Measurements from ENCODE around the gene ARHGAP8. TPM values are rescaled to one million over a fixed set of nuclear protein-coding genes. Genes with fewer than 3 reads are reported as not detected.

ARHGAP8 gene
- polyA plus RNA-seq, 1 donor from 2014 or later: 3.0 TPM

GRCh38 chr22:44807232-44807631, 54.9 kb downstream of the ARHGAP8 start:
- H3K36me3 ChIP-seq (ENCODE audit: insufficient read depth, low read length): no peaks in the 10 kb centered on the region
- H4K20me1 ChIP-seq (ENCODE audit: insufficient read depth): no peaks in the 10 kb centered on the region
- H3K4me3 ChIP-seq (ENCODE audit: low read length): no peak overlapping the region
- H3K9ac ChIP-seq (ENCODE audit: low read length): no peak overlapping the region
- no peaks in the 10 kb centered on the region for H3K9me2 ChIP-seq (ENCODE audit: insufficient read depth, low read length)
- no peak for TF ChIP-seq TAF1 (IDR thresholded peaks at IDR 0.05; ENCODE audit: low read depth)
- no peak for TF ChIP-seq EP300 (conservative IDR thresholded peaks at IDR 0.05; ENCODE audit: poor library complexity, severe bottlenecking)
- TF ChIP-seq, protein P1, sequence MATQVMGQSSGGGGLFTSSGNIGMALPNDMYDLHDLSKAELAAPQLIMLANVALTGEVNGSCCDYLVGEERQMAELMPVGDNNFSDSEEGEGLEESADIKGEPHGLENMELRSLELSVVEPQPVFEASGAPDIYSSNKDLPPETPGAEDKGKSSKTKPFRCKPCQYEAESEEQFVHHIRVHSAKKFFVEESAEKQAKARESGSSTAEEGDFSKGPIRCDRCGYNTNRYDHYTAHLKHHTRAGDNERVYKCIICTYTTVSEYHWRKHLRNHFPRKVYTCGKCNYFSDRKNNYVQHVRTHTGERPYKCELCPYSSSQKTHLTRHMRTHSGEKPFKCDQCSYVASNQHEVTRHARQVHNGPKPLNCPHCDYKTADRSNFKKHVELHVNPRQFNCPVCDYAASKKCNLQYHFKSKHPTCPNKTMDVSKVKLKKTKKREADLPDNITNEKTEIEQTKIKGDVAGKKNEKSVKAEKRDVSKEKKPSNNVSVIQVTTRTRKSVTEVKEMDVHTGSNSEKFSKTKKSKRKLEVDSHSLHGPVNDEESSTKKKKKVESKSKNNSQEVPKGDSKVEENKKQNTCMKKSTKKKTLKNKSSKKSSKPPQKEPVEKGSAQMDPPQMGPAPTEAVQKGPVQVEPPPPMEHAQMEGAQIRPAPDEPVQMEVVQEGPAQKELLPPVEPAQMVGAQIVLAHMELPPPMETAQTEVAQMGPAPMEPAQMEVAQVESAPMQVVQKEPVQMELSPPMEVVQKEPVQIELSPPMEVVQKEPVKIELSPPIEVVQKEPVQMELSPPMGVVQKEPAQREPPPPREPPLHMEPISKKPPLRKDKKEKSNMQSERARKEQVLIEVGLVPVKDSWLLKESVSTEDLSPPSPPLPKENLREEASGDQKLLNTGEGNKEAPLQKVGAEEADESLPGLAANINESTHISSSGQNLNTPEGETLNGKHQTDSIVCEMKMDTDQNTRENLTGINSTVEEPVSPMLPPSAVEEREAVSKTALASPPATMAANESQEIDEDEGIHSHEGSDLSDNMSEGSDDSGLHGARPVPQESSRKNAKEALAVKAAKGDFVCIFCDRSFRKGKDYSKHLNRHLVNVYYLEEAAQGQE (IDR thresholded peaks at IDR 0.05; ENCODE audit: borderline replicate concordance): no peak
- no peak for TF ChIP-seq POLR2AphosphoS5 (IDR thresholded peaks at IDR 0.05)
- TF ChIP-seq MXI1 (conservative IDR thresholded peaks at IDR 0.05; ENCODE audit: poor library complexity, severe bottlenecking): no peak
- no peak for TF ChIP-seq EZH2 (IDR thresholded peaks at IDR 0.05; ENCODE audit: borderline replicate concordance, insufficient read depth, low read length, poor library complexity, severe bottlenecking)
- H2AFZ ChIP-seq (ENCODE audit: low read depth, low read length): no peak overlapping the region
- H3F3A ChIP-seq (ENCODE audit: insufficient read depth, low read length, poor library complexity, severe bottlenecking): no peaks in the 10 kb centered on the region
- H3K27ac ChIP-seq (ENCODE audit: low read length): no peak overlapping the region
- H3K4me2 ChIP-seq (ENCODE audit: low read length): no peak overlapping the region
- H3K9me3 ChIP-seq (ENCODE audit: low read length): no peaks in the 10 kb centered on the region
- H3K27me3 ChIP-seq (ENCODE audit: insufficient read depth, low read depth, low read length): no peaks in the 10 kb centered on the region
- no peaks in the 10 kb centered on the region for H3K79me2 ChIP-seq (replicated peaks; ENCODE audit: insufficient read depth, low read length)

DNA sequence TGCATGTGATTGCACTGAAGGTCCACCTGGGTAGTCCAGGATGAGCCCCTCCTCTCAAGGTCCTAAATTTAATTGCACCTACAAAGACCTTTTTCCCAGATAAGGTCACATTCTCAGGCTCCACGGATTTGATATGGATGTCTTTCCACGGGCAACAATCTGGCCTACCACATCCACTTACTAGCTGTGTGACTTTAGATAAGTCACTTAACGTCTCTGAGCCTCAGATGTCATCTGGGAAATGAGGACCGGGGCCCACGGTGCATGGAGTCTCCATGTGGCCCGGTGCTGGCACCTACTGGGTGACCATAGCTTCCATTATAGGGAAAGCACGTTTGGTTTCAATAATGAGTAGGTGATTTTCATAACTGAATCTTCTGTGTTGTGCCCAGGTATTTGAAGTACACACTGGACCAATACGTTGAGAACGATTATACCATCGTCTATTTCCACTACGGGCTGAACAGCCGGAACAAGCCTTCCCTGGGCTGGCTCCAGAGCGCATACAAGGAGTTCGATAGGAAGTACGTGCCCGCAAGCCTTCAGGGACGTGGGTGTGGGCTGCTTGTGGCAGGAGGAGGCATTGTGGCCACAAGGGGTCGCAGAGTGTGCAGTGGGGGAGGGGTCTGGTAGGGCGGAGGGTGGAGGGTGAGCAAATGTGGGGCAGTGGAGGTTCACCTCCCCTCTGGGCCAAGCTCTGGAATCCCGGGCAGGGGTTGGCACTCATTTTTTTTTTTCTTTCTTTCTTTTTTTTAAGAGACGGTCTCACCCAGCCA, 55.7 kb downstream of the ARHGAP8 start:
- H2AFZ ChIP-seq (ENCODE audit: low read depth, low read length): no peak overlapping the region
- no peaks in the 10 kb centered on the region for H3K79me2 ChIP-seq (replicated peaks; ENCODE audit: insufficient read depth, low read length)
- no peaks in the 10 kb centered on the region for H3K27me3 ChIP-seq (ENCODE audit: insufficient read depth, low read depth, low read length)
- H3K4me2 ChIP-seq (ENCODE audit: low read length): no peak overlapping the region
- no peak overlapping the region for H3K4me3 ChIP-seq (ENCODE audit: low read length)
- no peak overlapping the region for H3K9ac ChIP-seq (ENCODE audit: low read length)
- H4K20me1 ChIP-seq (ENCODE audit: insufficient read depth): no peaks in the 10 kb centered on the region
- no peaks in the 10 kb centered on the region for H3F3A ChIP-seq (ENCODE audit: insufficient read depth, low read length, poor library complexity, severe bottlenecking)
- TF ChIP-seq EZH2 (IDR thresholded peaks at IDR 0.05; ENCODE audit: borderline replicate concordance, insufficient read depth, low read length, poor library complexity, severe bottlenecking): no peak
- TF ChIP-seq, protein P1 (IDR thresholded peaks at IDR 0.05; ENCODE audit: borderline replicate concordance): no peak
- no peak for TF ChIP-seq MXI1 (conservative IDR thresholded peaks at IDR 0.05; ENCODE audit: poor library complexity, severe bottlenecking)
- no peak overlapping the region for H3K27ac ChIP-seq (ENCODE audit: low read length)
- no peaks in the 10 kb centered on the region for H3K36me3 ChIP-seq (ENCODE audit: insufficient read depth, low read length)
- no peaks in the 10 kb centered on the region for H3K9me2 ChIP-seq (ENCODE audit: insufficient read depth, low read length)
- no peaks in the 10 kb centered on the region for H3K9me3 ChIP-seq (ENCODE audit: low read length)

All from neural cell (in vitro differentiated cells).